CD14-positive monocyte (primary cell): Measurements from ENCODE around the gene FASN. TPM values are rescaled to one million over a fixed set of nuclear protein-coding genes. Genes with fewer than 3 reads are reported as not detected.

Source experiments
- DNase-seq, 3 donors: peaks; one replicate each; pipeline ENCODE4 v3.0.0-alpha.2; 2011 to 2022
- H2AFZ ChIP-seq: 2 replicates; pipeline ENCODE4 v1.6.0; 2012; ENCODE audit warnings: mild to moderate bottlenecking, low read depth, low read length, inconsistent platforms; ENCODE audit not compliant: insufficient read depth, poor library complexity, severe bottlenecking
- H3K27ac ChIP-seq, 2 donors: 1 replicate in 1 of 2; 2 replicates in 1 of 2; pipeline ENCODE4 v1.5.1; 2012 to 2013; ENCODE audit warnings: low read length in 2 of 2, control low read depth in 1 of 2, inconsistent platforms in 1 of 2, low read depth in 1 of 2, mild to moderate bottlenecking in 1 of 2
- H3K27me3 ChIP-seq, 2 donors: one replicate each; pipeline versions ENCODE4 v1.6.0 to v1.6.1; 2011 to 2013; ENCODE audit warnings: low read length in 2 of 2; ENCODE audit not compliant: control insufficient read depth in 2 of 2, insufficient read depth in 2 of 2
- H3K36me3 ChIP-seq, 2 donors: replicated peaks in 1 of 2; 1 replicate in 1 of 2; 2 replicates in 1 of 2; pipeline versions ENCODE4 v1.5.1 to v1.6.1; 2012 to 2013; ENCODE audit warnings: low read length in 2 of 2, control low read depth in 1 of 2, inconsistent platforms in 1 of 2, mild to moderate bottlenecking in 1 of 2; ENCODE audit not compliant: insufficient read depth in 2 of 2, control insufficient read depth in 1 of 2
- H3K4me1 ChIP-seq, 2 donors: 1 replicate in 1 of 2; 2 replicates in 1 of 2; pipeline versions ENCODE4 v1.5.1 to v1.6.1; 2012 to 2013; ENCODE audit warnings: low read length in 2 of 2, control low read depth in 1 of 2, inconsistent platforms in 1 of 2, mild to moderate bottlenecking in 1 of 2, moderate library complexity in 1 of 2; ENCODE audit not compliant: insufficient read depth in 2 of 2, control insufficient read depth in 1 of 2
- H3K4me2 ChIP-seq: replicated peaks from 2 replicates; pipeline ENCODE3; 2012; ENCODE audit warnings: low read length, moderate library complexity, mild to moderate bottlenecking; ENCODE audit not compliant: poor library complexity, severe bottlenecking; ENCODE audit errors: extremely low read depth
- H3K4me3 ChIP-seq, 3 experiments: fragments of 200-600 bp in 1 of 3; sonication (generic) in 1 of 3; replicated peaks in 1 of 3; 1 replicate in 2 of 3; 2 replicates in 1 of 3; pipeline ENCODE4 v1.5.1; 2011 to 2013; ENCODE audit warnings: low read length in 3 of 3, mild to moderate bottlenecking in 3 of 3, control low read depth in 2 of 3, low read depth in 2 of 3, inconsistent platforms in 1 of 3, moderate library complexity in 1 of 3
- H3K79me2 ChIP-seq: 2 replicates; pipeline ENCODE4 v1.6.0; 2012; ENCODE audit warnings: mild to moderate bottlenecking, control low read depth, inconsistent platforms, low read length, moderate library complexity; ENCODE audit not compliant: insufficient read depth
- H3K9ac ChIP-seq: 2 replicates; pipeline ENCODE4 v1.6.0; 2017; ENCODE audit warnings: low read length, mild to moderate bottlenecking; ENCODE audit not compliant: insufficient read depth, poor library complexity, severe bottlenecking
- H3K9me3 ChIP-seq, 2 donors: replicated peaks in 1 of 2; 1 replicate in 1 of 2; 2 replicates in 1 of 2; pipeline versions ENCODE4 v1.5.1 to v1.6.1; 2012 to 2013; ENCODE audit warnings: low read length in 2 of 2, control low read depth in 1 of 2; ENCODE audit not compliant: control insufficient read depth in 1 of 2, insufficient read depth in 1 of 2
- H4K20me1 ChIP-seq: 2 replicates; pipeline ENCODE4 v1.6.0; 2012; ENCODE audit warnings: mild to moderate bottlenecking, low read length, control low read depth, moderate library complexity; ENCODE audit not compliant: insufficient read depth
- H3K27ac Mint-ChIP-seq, 7 donors: one replicate each; pipeline ENCODE4 v1.8.0; 2020; ENCODE audit warnings: mild to moderate bottlenecking in 7 of 7, mixed read lengths in 7 of 7, moderate library complexity in 6 of 7, inconsistent platforms in 2 of 7
- H3K27me3 Mint-ChIP-seq, 3 donors: one replicate each; pipeline ENCODE4 v1.8.0; 2021 to 2022; ENCODE audit warnings: low read depth in 3 of 3, mild to moderate bottlenecking in 3 of 3, mixed read lengths in 3 of 3, moderate library complexity in 3 of 3, inconsistent platforms in 1 of 3
- H3K36me3 Mint-ChIP-seq, 2 donors: one replicate each; pipeline ENCODE4 v1.8.0; 2020; ENCODE audit warnings: mixed read lengths in 2 of 2, inconsistent platforms in 1 of 2, mild to moderate bottlenecking in 1 of 2
- H3K4me1 Mint-ChIP-seq: one replicate; pipeline ENCODE4 v1.8.0; 2020; ENCODE audit warnings: mild to moderate bottlenecking, mixed read lengths
- H3K4me3 Mint-ChIP-seq, 2 donors: one replicate each; pipeline ENCODE4 v1.8.0; 2020; ENCODE audit warnings: mild to moderate bottlenecking in 2 of 2, mixed read lengths in 2 of 2, moderate library complexity in 1 of 2
- H3K9me3 Mint-ChIP-seq, 7 donors: one replicate each; pipeline ENCODE4 v1.8.0; 2020 to 2022; ENCODE audit warnings: mixed read lengths in 7 of 7, mild to moderate bottlenecking in 6 of 7, moderate library complexity in 6 of 7, inconsistent platforms in 2 of 7
- CTCF ChIP-seq: fragments of 200-600 bp; IDR thresholded peaks from one replicate; pipeline ENCODE4 v1.8.0; 2022; ENCODE audit warnings: antibody characterized with exemption, mild to moderate bottlenecking
- WGBS: methylation state at CpG from one replicate; pipeline ENCODE4 v1.1.5; 2013; ENCODE audit warnings: missing lambda C conversion rate; ENCODE audit not compliant: insufficient coverage; 5-methylcytosine and 5-hydroxymethylcytosine counted together
- intact Hi-C, 2 donors: fragments of 100-400 bp; cut with micrococcal nuclease; formaldehyde crosslinking; loops; one replicate each; pipeline versions ENCODE4 v1.15.0 to v1.15.1; 2023
- polyA plus RNA-seq, 3 donors: library from polyadenylated mRNA; depleted of rRNA in 1 of 3; unstranded in 2 of 3; stranded (reverse) in 1 of 3; fragments of 300-500 nt in 2 of 3; fragments of >200 nt in 1 of 3; fragmentation: Illumina TruSeq in 2 of 3; gene quantifications; 1 replicate in 2 of 3; 2 replicates in 1 of 3; pipeline ENCODE4 v1.2.3, GENCODE V29; 2012 to 2021

Gene FASN
- polyA plus RNA-seq, 3 donors: 0.08 to 8.4 (median 0.13) TPM

GRCh38 chr17:82037889-82038195 lies 60.2 kb downstream of the FASN start:
- H3K4me1 ChIP-seq: peaks cover 26 to 36% of the 10 kb centered on the region in 2 donors
- TF ChIP-seq CTCF: no peak
- H3K36me3 ChIP-seq: peaks cover 0 to 7% of the 10 kb centered on the region in 2 donors
- peaks cover 33% of the 10 kb centered on the region for H3K4me1 Mint-ChIP-seq
- peaks cover 11% of the 10 kb centered on the region for H4K20me1 ChIP-seq
- H3K4me2 ChIP-seq: peak overlapping the region; percentile 100
- H3K9ac ChIP-seq: no peak overlapping the region
- no peaks in the 10 kb centered on the region for H3K27me3 ChIP-seq
- H3K27ac ChIP-seq: peak overlapping the region in 1 of 2 donors; percentile 80
- peaks cover 3% of the 10 kb centered on the region for H3K79me2 ChIP-seq
- WGBS: 3% methylated on average over 10 of the region's 10 CpGs
- peak overlapping the region; percentile 61 for H2AFZ ChIP-seq
- H3K27ac Mint-ChIP-seq: peak overlapping the region in 6 of 7 donors; percentile 59 to 96 (median 92)
- peak overlapping the region; percentile 82 to 92 for H3K4me3 Mint-ChIP-seq
- peak overlapping the region; percentile 17 to 89 (median 70) for H3K4me3 ChIP-seq
- DNase-seq: no peak
- intact Hi-C loops: loop anchor here (5.0 to 10.0 kb wide), 4 partner anchors 57 to 417 kb away; partner anchors contain the start of genes CYBC1 (in 1 of the 2), FASN (in 1 of the 2), NARF (in 1 of the 2) and SLC25A10 (in 1 of the 2)
- peaks cover 6 to 7% (median 7%) of the 10 kb centered on the region in 3 donors for H3K27me3 Mint-ChIP-seq
- H3K36me3 Mint-ChIP-seq: peaks cover 11 to 18% of the 10 kb centered on the region in 2 donors
- peaks cover 0 to 2% (median 0%) of the 10 kb centered on the region in 7 donors for H3K9me3 Mint-ChIP-seq
- no peaks in the 10 kb centered on the region for H3K9me3 ChIP-seq

DNA sequence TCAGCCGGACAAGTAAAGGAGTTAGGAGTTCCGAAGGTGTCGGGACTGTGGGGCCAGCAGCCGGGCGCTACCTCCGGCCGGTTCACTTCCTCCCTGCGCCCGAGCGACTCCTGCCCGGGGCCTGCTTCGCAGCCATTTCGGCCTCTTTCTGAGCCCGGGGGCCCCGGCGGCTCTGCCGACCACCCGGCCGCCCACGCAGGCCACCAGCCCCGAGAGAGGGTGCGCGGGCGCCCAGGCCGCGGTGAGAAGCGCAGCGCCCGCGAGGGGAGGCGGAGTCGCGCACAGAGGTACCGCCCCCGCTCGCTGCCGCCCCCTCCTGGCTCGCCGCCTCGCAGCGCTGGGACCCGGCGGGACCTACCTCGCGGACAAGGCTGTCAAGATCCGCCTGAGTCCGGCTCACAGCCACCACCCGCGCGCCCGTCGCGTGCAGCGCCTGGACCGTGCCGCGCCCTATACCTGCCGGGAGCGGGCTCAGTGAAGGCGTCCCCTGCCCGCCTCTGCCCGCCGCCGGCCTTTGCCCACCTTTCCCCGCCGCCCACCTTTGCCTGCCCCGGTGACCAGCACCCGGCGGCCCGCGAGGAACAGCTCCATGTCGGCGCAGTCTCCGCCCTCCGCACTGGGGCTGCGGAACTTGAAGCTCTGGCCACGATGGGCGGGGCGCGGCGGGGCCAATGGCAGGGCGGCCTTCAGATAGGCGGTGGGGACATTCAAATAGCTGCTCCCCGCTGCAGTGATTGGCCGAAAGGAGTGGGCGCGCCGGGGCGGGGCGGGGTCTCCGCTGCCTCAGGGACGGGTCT lies 60.7 kb downstream of the FASN start, which contains the start of gene DCXR:
DCXR (minus strand) TSS at position 606 of the 797 bp plus-strand sequence; CDS start at position 591, 15 bp downstream.
- Histone ChIP-seq H2AFZ (peak within 1 kb of the TSS; percentile 83), H3K79me2 (peaks cover 3% of the 10 kb centered on the region), H3K4me1 (peaks cover 27 to 38% of the 10 kb centered on the region in 2 donors), H3K9ac (peak within 1 kb of the TSS; percentile 75), H3K27ac (peak within 1 kb of the TSS; percentile 53 to 80), H3K9me3 (no peaks in the 10 kb centered on the region), H3K4me2 (peak within 1 kb of the TSS; percentile 100), H3K36me3 (peaks cover 0 to 7% of the 10 kb centered on the region in 2 donors), H4K20me1 (peaks cover 11% of the 10 kb centered on the region), H3K27me3 (peaks cover 3 to 5% of the 10 kb centered on the region in 2 donors), H3K4me3 (peak within 1 kb of the TSS; percentile 37 to 89 (median 70))
- under 1% methylated on average over 91 of the region's 92 CpGs for WGBS
- peaks cover 11 to 19% of the 10 kb centered on the region in 2 donors for H3K36me3 Mint-ChIP-seq
- peak within 1 kb of the TSS; percentile 83 to 96 (median 93) for H3K27ac Mint-ChIP-seq
- TF ChIP-seq CTCF: peak; percentile 95
- peak within 1 kb of the TSS; percentile 82 to 92 for H3K4me3 Mint-ChIP-seq
- peaks cover 10 to 13% (median 10%) of the 10 kb centered on the region in 3 donors for H3K27me3 Mint-ChIP-seq
- H3K9me3 Mint-ChIP-seq: peaks cover 0 to 3% (median 0%) of the 10 kb centered on the region in 7 donors
- peaks cover 33% of the 10 kb centered on the region for H3K4me1 Mint-ChIP-seq
- intact Hi-C loops: loop anchor here (5.0 to 10.0 kb wide), 4 partner anchors 58 to 418 kb away; partner anchors contain the start of genes CYBC1 (in 1 of the 2), FASN (in 1 of the 2), NARF (in 1 of the 2) and SLC25A10 (in 1 of the 2)
- peak; percentile 92 to 93 (median 92) for DNase-seq
